HG03457 (cell line): ENCODE data around the gene JAKMIP1.

Experiments used
- ATAC-seq: cut with Tn5 transposase; IDR thresholded peaks from one replicate; pipeline ENCODE4 v1.9.1; 2021; ENCODE audit warnings: moderate number of reproducible peaks; ENCODE audit not compliant: unreplicated experiment

The JAKMIP1 gene

GRCh38 chr4:6047130-6047673 lies 153.1 kb downstream of the JAKMIP1 start:
- ATAC-seq: no peak

- no peak for ATAC-seq
Observed at GRCh38 chr4:6046526-6047129, 153.7 kb downstream of the JAKMIP1 start.

DNA sequence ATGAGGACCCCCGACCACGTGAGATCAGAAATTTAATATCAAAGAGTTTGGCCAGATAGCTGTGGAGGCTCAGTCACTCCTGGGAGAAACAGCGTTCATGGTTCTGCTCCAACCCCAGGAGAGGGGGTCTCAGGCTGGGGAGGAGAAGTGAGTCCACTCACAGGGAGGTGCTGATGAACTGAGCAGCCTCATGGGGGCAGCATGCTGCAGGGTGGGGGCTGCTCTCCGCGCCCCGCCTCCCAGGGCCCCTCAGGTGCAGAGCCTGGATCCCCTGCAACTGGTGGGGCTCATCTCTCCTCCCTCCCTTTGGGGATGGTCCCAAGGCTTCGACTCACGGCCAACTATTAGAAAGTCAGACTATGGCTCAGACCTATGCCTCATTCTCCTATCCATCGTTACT lies 155.5 kb downstream of the JAKMIP1 start:
- ATAC-seq: no peak

- ATAC-seq: no peak
Observed at GRCh38 chr4:6044276-6044675, 156.1 kb downstream of the JAKMIP1 start.

DNA sequence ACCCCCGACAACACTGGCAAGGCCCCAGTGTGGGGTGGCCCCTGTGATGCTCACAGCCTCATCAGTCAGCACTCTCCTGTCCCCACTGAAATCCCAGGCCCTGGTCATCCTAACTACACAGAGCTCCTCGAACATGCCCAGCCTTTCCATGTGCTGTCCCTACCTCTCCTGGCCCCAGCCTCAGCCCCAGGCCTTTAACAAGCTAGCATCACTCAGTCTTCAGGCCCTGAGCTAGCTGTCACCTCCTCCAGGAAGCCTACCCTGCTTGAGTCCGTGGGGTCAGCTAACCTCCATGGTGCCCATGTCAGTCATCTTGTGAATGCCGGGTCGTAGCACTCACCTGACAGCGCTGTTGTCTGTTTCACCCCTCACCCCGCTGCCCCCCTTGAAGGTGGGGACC lies 156.5 kb downstream of the JAKMIP1 start:
- ATAC-seq: no peak

DNA sequence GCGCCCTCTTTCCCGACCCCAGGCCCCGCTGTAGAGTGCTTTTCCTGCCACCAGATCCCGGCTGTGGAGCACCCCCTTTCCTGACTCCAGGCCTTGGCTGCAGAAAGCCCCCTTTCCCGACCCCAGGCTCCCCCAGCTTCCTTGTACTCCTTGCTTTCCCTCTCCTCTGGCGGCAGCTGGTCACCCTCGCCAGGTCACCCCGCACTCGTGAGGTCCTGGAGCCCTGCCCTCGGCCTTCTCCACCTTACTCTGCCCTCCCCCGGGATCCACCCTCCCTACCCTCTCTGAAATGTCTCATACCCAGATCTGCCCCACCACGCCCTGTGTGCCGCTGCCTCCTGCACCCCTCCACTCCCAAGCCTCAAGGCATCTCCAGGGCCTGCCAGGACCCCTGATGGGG lies 157.2 kb downstream of the JAKMIP1 start:
- no peak for ATAC-seq

GRCh38 chr4:6042293-6043063 lies 157.9 kb downstream of the JAKMIP1 start:
- no peak for ATAC-seq

DNA sequence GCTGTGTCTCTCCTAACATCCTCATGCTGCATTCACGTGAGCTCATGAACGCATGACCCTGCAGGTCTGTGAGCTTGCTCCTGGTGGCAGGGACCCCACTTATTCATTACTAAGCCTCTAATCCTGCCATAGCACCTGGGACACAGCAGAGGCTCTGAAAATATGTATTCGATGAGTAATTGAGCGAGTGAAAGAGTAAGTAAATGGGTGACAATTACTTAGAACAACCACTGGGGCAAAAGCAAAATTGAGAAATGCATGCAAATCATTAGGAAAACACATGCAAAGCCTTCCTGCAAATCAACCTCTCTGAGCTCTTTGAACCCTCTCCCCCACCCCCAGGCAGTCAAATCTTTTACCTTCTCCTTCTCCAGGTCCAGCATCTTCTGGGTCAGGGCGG lies 158.5 kb downstream of the JAKMIP1 start:
- no peak for ATAC-seq

DNA sequence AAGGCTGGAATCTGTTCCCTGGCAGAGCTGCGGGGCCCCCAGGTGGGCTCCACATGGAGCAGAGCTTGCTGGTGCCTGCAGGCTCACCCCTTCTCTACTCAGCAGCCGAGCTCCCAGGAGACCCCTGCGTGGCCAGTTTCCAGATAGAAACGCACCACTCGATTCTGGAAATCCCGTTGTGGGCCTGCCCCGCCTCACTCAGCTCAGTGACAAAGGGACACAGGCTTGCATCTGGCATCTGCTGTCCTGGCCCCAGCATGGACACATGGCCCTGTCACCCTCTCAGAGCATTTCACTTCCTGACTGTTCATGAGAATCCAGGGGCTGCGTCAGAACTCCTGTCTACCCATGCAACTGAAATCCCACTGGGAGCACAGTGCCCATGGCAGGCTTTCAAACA lies 161.6 kb downstream of the JAKMIP1 start:
- ATAC-seq: no peak

GRCh38 chr4:6035786-6036185 lies 164.6 kb downstream of the JAKMIP1 start:
- no peak for ATAC-seq

DNA sequence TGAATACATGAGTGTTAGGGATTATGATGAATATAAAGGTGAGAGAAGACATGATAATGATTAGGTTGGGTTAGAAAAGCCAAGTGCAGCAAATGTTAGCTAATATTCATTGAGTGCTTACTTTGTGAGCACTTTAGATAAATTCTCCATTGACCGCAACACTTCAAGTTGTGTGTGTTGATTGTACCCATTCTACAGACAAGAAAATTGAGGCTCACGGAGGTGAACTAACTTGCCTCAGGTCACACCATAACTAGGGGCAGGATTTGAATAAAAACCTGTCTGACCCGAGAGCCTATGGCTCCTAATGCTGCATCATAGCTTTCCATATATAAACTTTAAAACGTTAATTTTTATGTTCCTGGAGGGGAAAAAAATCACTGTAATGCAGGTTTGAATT lies 167.0 kb downstream of the JAKMIP1 start:
- ATAC-seq: no peak

DNA sequence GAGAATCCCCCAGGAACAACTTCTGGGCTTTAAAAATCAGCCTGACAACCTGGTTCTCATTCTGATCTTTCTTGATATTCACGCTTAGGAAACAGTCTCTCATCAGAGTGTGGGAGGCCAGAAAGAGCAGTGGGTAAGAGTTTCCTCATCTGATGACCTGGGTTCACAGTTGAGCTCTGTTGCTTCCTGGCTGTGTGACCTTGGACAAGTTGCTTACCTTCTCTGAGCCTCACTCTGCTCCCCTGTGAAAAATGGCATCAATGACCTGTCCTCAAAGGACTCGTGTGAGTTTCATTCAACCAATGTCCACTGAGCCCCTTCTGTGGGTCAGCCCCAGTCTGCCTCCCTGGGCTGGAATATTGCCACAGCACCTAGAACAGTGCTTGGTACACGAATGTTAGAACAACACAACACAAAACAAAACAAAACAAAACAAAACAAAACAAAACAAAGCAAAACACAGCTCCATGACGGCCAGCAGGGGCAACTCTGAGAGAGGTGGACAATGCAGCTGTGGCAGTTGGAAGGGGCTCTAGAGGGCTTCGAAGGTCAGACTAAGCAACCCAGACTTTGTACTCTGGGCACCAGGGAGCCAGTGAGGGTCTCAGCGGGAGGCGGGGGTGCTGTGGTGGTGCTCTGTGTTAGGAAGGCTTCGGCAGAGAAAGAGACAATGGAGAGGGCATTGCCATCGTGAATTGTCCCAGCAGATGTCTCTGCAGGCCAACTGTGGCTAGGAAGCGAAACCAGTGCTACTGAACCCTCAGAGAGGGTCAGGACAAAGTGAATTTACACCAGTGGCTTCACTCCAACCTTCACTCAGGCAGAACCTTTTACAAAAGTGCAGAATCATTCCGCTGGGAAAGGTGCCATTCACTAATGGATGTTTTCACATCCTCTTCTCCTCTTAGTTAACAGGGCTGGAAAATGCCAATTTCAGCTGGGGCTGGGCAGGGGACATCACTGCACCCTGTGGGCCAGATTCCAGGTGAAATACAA lies 167.8 kb downstream of the JAKMIP1 start:
- no peak for ATAC-seq

- no peak for ATAC-seq
Observed at GRCh38 chr4:6031846-6032245, 168.5 kb downstream of the JAKMIP1 start.

DNA sequence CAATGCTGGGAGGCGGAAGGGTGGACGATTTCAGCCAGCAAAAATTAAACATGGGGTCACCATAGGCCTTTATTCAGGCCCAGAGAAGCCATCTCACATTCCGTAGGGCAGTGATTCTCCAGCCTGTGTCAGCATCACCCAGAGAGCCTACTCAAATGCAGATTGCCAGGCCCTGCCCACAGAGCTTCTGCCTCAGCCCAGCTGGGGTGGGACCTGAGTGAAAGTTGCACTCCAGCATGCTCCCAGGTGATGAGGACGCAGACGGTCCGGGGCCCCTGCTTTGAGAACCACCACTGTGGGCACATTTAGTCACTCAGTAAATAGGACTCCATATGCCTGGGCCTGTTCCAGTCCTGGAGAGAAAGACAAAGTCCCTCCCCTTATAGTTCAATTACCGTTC lies 169.7 kb downstream of the JAKMIP1 start:
- ATAC-seq: no peak

- ATAC-seq: no peak
Observed at GRCh38 chr4:6029254-6029653, 171.1 kb downstream of the JAKMIP1 start.

DNA sequence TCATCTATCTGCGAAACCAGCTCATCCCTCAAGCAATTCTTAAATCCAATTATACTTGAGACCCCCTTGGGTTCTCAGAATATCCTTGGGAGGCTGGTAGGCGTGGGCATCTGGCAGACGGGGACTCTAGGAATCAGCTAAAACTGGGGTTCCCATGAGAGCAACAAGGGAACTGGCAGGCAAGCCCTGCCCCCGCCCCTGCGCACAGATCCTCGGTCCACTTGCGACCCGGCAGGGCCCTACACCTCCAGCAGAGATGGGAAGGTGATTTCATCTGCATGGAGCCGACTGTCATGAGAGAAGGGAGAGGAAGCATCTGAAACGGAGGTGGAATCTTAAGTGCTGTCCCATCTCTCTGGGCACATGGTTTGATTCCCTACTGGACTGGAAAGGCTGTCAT lies 172.2 kb downstream of the JAKMIP1 start:
- no peak for ATAC-seq

DNA sequence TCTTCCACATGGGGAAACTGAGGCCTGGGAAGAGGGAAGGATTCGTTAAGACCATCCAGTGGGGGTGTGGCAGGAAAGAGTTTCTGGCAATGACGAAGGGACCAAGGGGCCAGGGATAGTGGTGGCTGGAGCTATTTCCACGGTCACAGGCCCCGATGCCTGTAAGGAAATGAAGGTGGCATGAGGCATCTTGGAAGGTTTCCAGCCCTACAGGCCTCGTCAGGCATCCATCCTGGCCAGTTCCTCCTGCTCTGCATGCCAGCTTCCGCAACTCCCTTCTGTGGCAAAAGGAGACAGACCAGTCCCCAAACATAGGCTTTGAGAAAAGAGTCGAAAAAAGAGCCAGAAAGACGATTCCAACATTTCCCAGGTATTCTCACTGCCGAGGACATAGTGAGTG lies 173.0 kb downstream of the JAKMIP1 start:
- ATAC-seq: no peak

- ATAC-seq: no peak
Observed at GRCh38 chr4:6024313-6024960, 175.9 kb downstream of the JAKMIP1 start.

DNA sequence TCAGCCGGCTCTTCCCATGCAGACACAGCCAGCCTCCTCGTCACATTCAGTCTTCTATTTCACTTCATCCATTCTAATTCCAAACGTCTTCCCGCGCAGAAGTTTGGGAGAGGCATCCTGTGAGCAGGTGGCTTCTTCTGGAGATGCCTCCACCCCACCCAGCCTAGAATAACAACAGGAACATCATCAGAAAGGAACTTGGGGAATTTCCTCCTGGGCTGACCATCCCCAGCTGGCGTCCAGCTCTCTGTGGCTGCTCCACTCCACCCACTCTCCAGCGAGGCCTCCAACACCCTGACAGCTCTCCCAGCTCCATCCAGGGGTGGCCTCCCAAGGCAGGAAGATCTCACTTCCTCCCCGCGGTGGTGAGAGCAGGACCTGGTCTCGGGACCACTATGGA lies 176.6 kb downstream of the JAKMIP1 start:
- no peak for ATAC-seq

DNA sequence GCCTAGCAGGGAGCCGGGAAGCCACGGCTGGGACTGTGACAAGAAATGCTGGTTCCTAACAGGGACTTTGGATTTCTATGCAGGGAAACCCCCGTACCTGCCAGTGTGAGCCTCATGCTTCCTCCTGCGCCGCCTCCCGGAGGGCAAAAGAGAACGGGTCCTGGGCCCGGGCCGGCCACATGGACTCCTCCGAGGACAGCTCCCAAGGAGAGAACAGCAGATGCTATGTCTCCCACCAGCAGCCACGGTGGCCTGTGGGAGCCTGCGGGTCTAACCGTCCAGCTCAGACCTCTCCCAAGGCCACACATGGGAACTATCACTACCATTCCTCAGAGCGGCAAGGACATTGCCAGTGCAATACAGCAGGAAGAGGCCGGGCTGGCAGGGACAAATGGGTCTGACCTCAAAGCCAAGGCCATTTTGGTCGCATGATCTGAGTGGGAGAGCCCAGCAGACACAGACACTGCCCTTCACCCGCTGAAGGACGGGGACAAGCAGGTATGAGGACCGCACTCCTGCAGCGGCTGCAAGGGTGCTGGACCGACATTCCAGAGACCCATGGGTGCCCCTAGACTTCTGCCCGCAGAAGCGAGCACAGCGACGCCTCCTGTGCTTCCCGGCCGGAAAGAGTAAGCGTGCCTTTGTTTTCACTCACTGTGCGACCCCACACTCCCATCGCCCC lies 177.6 kb downstream of the JAKMIP1 start:
- no peak for ATAC-seq
